Measurements from ENCODE around the gene REXO4.
"Not testable (repeated sequence)": the region's sequence is repeated elsewhere in the genome, so short reads cannot be mapped to it uniquely, and the experiment has no call there.

GRCh38 chr9:133451865-133452264 lies 34.1 kb upstream of the REXO4 start:
- TF ChIP-seq POLR2AphosphoS5 (IDR thresholded peaks at IDR 0.05; ENCODE audit: low read depth, low read length); FOXO4 (CRISPR knock-in tag; conservative IDR thresholded peaks at IDR 0.05); TAF1 (CRISPR knock-in tag; IDR thresholded peaks at IDR 0.05); ASH2L (IDR thresholded peaks at IDR 0.05; ENCODE audit: insufficient read length, low read depth, low read length); KDM2A (CRISPR knock-in tag; IDR thresholded peaks at IDR 0.05; ENCODE audit: borderline replicate concordance, low read depth); HNRNPL (IDR thresholded peaks at IDR 0.05; ENCODE audit: low read depth, low read length); HOXA7 (CRISPR knock-in tag; IDR thresholded peaks at IDR 0.05); BHLHE40 (IDR thresholded peaks at IDR 0.05; ENCODE audit: low read length); EZH2 (conservative IDR thresholded peaks at IDR 0.05; ENCODE audit: low read depth, low read length); ZNF609 (CRISPR knock-in tag; IDR thresholded peaks at IDR 0.05; ENCODE audit: borderline replicate concordance); ZFP1 (CRISPR knock-in tag; IDR thresholded peaks at IDR 0.05): not testable (repeated sequence)
